ENCODE data around the gene MBNL2.

The MBNL2 gene

GRCh38 chr13:97275776-97276501, 53.8 kb downstream of the MBNL2 start:
- DNase-seq: no peak

- DNase-seq: no peak
Measured at GRCh38 chr13:97276862-97277269, 54.7 kb downstream of the MBNL2 start.

- DNase-seq: no peak
Measured at GRCh38 chr13:97278435-97279411, 56.6 kb downstream of the MBNL2 start.

- DNase-seq: no peak
Measured at GRCh38 chr13:97279913-97280312, 57.8 kb downstream of the MBNL2 start.

GRCh38 chr13:97280478-97280877, 58.3 kb downstream of the MBNL2 start:
- DNase-seq: no peak

GRCh38 chr13:97281028-97281427, 58.9 kb downstream of the MBNL2 start:
- DNase-seq: no peak

GRCh38 chr13:97282705-97283104, 60.6 kb downstream of the MBNL2 start:
- DNase-seq: no peak

GRCh38 chr13:97283888-97284287, 61.8 kb downstream of the MBNL2 start:
- DNase-seq: no peak

- DNase-seq: no peak
Measured at GRCh38 chr13:97284558-97284957, 62.4 kb downstream of the MBNL2 start.

GRCh38 chr13:97285221-97285955, 63.3 kb downstream of the MBNL2 start:
- no peak for DNase-seq

GRCh38 chr13:97286317-97287046, 64.3 kb downstream of the MBNL2 start:
- DNase-seq: no peak

- DNase-seq: no peak
Measured at GRCh38 chr13:97287047-97287383, 64.9 kb downstream of the MBNL2 start.

GRCh38 chr13:97288486-97288900, 66.4 kb downstream of the MBNL2 start:
- DNase-seq: no peak

GRCh38 chr13:97289514-97290298, 67.6 kb downstream of the MBNL2 start:
- no peak for DNase-seq

- DNase-seq: no peak
Measured at GRCh38 chr13:97295283-97296182, 73.4 kb downstream of the MBNL2 start.

- no peak for DNase-seq
Measured at GRCh38 chr13:97296740-97297139, 74.6 kb downstream of the MBNL2 start.

GRCh38 chr13:97298816-97299215, 76.7 kb downstream of the MBNL2 start:
- no peak for DNase-seq

GRCh38 chr13:97300871-97301270, 78.7 kb downstream of the MBNL2 start:
- no peak for DNase-seq

GRCh38 chr13:97301382-97302095, 79.4 kb downstream of the MBNL2 start:
- no peak for DNase-seq

GRCh38 chr13:97302611-97303010, 80.5 kb downstream of the MBNL2 start:
- DNase-seq: no peak

Data from COR-L47 (cell line).